Stimulated activated naive CD8-positive, alpha-beta T cell treated with anti-CD3 and anti-CD28 coated beads, Interleukin-15, amount 100 ng/mL, for 72 hours (primary cell): ENCODE data around the gene DGAT2.
"Not testable (repeated sequence)": the region's sequence is repeated elsewhere in the genome, so short reads cannot be mapped to it uniquely, and the experiment has no call there.

Experiments
- ATAC-seq: fragments of 150-1000 bp; cut with Tn5 transposase; 2 replicates; pipeline ENCODE4 v1.10.0; 2021; ENCODE audit warnings: mild to moderate bottlenecking, moderate library complexity
- DNase-seq, 2 donors: peaks; one replicate each; pipeline ENCODE4 v3.0.0; 2021 to 2022
- H3K27ac Mint-ChIP-seq, 2 donors: one replicate each; pipeline ENCODE4 v1.8.0; 2022; ENCODE audit warnings: mild to moderate bottlenecking in 2 of 2, mixed read lengths in 2 of 2, moderate library complexity in 2 of 2
- H3K27me3 Mint-ChIP-seq: one replicate; pipeline ENCODE4 v1.8.0; 2022; ENCODE audit warnings: mixed read lengths
- H3K4me1 Mint-ChIP-seq: one replicate; pipeline ENCODE4 v1.8.0; 2022; ENCODE audit warnings: mild to moderate bottlenecking, mixed read lengths
- H3K4me3 Mint-ChIP-seq, 2 donors: one replicate each; pipeline ENCODE4 v1.8.0; 2022; ENCODE audit warnings: mild to moderate bottlenecking in 2 of 2, mixed read lengths in 2 of 2, moderate library complexity in 1 of 2
- H3K9me3 Mint-ChIP-seq, 2 donors: one replicate each; pipeline ENCODE4 v1.8.0; 2022; ENCODE audit warnings: mixed read lengths in 2 of 2

The DGAT2 gene

GRCh38 chr11:75740681-75741080, 27.9 kb upstream of the DGAT2 start:
- no peak for DNase-seq
- Mint-ChIP-seq H3K27ac (no peak overlapping the region), H3K27me3 (peaks cover 33% of the 10 kb centered on the region), H3K4me1 (no peaks in the 10 kb centered on the region), H3K9me3 (no peaks in the 10 kb centered on the region), H3K4me3 (no peak overlapping the region)
- no peak for ATAC-seq

DNA sequence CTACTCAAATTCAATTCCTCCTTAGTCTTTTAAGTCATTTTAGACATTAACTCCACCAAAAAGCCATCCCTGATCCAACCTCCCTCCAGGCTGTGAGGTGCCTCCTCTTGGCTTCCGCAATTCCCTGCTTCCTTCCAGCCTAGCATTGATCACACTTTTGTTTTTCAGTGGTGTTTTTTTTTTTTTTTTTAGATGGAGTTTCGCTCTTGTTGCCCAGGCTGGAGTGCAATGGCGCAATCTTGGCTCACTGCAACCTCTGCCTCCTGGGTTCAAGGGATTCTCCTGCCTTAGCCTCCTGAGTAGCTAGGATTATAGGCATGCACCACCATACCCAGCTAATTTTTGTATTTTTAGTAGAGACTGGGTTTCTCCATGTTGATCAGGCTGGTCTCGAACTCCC, 25.4 kb upstream of the DGAT2 start:
- not testable (repeated sequence) for H3K27ac Mint-ChIP-seq, DNase-seq, ATAC-seq, H3K4me3 Mint-ChIP-seq, H3K4me1 Mint-ChIP-seq, H3K9me3 Mint-ChIP-seq
- peaks cover 27% of the 10 kb centered on the region for H3K27me3 Mint-ChIP-seq

DNA sequence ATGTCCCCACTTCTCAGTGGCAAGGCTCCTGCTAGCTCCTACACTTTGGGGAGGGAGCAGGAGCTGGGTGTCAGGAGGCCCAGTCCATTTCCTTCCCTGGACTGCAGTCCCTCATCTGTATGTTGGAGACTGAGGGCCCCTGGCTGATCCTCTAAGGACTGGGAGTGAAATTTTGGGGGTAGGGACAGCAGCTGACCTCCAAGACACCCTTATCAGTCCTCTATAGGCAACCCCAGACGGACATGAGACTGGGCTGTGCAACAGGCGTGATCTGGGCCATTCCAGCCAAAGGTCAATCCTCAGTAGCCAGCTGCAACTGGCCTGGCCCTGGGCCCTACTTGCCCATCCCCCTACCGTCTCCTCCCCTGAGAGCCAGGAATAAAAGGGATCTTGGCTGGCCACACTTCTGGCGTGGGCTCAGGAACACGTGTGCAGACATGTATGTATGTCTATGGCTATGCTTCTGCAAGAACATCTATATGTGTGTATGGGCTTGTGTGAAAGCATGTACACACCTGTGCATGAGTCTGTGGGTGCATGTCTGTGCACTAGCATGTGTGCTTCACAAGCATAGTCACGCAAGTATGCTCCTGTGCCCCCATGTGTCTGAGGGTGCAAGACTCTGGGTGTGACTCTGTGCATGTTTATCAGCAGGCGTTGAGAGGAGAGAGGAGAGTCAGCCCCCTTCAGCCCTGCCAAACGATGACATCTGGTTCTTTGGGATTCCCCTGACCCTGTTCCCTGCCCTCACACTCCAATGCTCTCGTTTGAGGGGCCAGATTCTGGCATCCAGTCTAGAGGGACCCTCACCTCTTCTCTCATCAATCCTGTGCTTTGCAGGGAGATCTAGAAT, 24.6 kb upstream of the DGAT2 start:
- Mint-ChIP-seq H3K9me3 (no peaks in the 10 kb centered on the region), H3K4me1 (no peaks in the 10 kb centered on the region), H3K27ac (no peak overlapping the region), H3K4me3 (no peak overlapping the region), H3K27me3 (peaks cover 32% of the 10 kb centered on the region)
- DNase-seq (no peak), ATAC-seq (no peak)

DNA sequence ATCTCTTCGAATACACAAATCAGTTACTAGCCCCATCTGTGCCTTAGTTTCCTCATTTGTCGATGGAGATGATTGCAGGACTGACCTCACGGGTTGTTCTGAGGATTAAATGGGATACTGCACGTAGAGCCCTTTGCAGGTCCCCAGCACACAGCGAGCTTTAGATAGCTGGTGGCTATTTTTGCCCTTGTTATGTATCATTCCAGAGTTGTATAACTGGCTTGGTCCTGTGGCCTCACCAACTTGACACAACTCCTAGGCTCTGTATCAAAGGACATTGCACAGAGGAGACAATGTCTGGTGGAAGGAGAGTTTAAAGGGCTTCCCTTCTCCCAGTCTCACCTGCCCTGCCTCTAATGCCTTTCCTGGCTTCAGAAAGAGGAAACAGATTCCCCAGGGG, 22.8 kb upstream of the DGAT2 start:
- H3K9me3 Mint-ChIP-seq: no peaks in the 10 kb centered on the region
- no peak overlapping the region for H3K4me3 Mint-ChIP-seq
- no peaks in the 10 kb centered on the region for H3K4me1 Mint-ChIP-seq
- no peak for ATAC-seq
- H3K27ac Mint-ChIP-seq: no peak overlapping the region
- H3K27me3 Mint-ChIP-seq: peaks cover 32% of the 10 kb centered on the region
- no peak for DNase-seq

DNA sequence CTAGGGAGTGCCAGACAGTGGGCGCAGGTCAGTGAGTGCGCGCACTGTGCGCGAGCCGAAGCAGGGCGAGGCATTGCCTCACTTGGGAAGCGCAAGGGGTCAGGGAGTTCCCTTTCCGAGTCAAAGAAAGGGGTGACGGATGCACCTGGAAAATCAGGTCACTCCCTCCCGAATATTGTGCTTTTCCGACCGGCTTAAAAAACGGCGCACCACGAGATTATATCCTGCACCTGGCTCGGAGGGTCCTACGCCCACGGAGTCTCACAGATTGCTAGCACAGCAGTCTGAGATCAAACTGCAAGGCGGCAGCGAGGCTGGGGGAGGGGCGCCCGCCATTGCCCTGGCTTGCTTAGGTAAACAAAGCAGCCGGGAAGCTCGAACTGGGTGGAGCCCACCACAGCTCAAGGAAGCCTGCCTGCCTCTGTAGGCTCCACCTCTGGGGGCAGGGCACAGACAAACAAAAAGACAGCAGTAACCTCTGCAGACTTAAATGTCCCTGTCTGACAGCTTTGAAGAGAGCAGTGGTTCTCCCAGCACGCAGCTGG, 19.8 kb upstream of the DGAT2 start:
- not testable (repeated sequence) for H3K27ac Mint-ChIP-seq, DNase-seq, H3K4me3 Mint-ChIP-seq, H3K4me1 Mint-ChIP-seq, H3K9me3 Mint-ChIP-seq, ATAC-seq
- peaks cover 22% of the 10 kb centered on the region for H3K27me3 Mint-ChIP-seq

GRCh38 chr11:75754933-75755332, 13.6 kb upstream of the DGAT2 start:
- DNase-seq, ATAC-seq, H3K4me3 Mint-ChIP-seq, H3K4me1 Mint-ChIP-seq, H3K27ac Mint-ChIP-seq, H3K27me3 Mint-ChIP-seq, H3K9me3 Mint-ChIP-seq: not testable (repeated sequence)

DNA sequence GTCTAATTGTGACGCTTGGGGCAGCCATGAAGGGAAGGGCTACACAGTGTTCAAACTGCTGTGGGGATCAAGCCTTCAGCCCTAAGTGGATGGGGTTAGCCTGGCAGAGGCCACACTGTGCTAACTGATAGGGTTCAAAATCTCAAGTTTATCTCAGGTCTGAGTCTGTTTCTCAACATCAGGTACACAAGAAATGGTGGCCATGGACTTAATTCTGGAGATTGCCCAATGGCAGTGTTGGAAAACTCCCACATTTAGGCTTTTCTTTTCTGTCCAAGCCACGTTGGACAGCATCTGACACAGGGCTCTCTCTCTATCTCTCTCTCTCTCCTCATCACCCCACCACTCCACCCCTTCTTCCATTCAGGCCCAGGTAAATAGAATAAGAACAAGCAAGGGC, 10.9 kb upstream of the DGAT2 start:
- no peak overlapping the region for H3K27ac Mint-ChIP-seq
- H3K9me3 Mint-ChIP-seq: no peaks in the 10 kb centered on the region
- H3K27me3 Mint-ChIP-seq: no peaks in the 10 kb centered on the region
- no peak for DNase-seq
- H3K4me1 Mint-ChIP-seq: no peaks in the 10 kb centered on the region
- H3K4me3 Mint-ChIP-seq: no peak overlapping the region
- no peak for ATAC-seq

DNA sequence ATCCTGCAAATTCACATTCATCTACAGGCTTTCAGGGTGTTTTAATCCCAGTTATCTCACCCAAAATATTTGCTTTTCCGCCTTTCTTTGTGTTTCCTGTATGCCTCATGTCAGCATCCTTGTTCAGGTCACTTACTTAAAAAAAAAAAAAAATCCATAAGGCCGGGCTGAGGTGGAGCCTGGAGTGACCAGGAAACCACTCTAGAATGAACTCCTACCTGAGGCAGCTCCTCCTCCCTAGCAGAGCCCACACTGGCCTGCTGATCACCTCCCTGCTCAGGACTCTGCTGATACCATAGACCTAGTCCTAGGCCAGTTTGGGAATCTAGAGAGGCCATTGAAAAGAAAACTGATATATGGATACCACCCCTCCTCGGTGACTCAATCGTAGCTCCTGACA, 8.7 kb upstream of the DGAT2 start:
- no peak for DNase-seq
- ATAC-seq: no peak
- Mint-ChIP-seq H3K27me3 (no peaks in the 10 kb centered on the region), H3K4me3 (no peak overlapping the region), H3K4me1 (no peaks in the 10 kb centered on the region), H3K27ac (no peak overlapping the region), H3K9me3 (no peaks in the 10 kb centered on the region)

GRCh38 chr11:75760243-75760642, 8.3 kb upstream of the DGAT2 start:
- no peak overlapping the region for H3K27ac Mint-ChIP-seq
- H3K4me3 Mint-ChIP-seq: no peak overlapping the region
- DNase-seq (no peak), ATAC-seq (no peak)
- H3K9me3 Mint-ChIP-seq: no peaks in the 10 kb centered on the region
- no peaks in the 10 kb centered on the region for H3K27me3 Mint-ChIP-seq
- H3K4me1 Mint-ChIP-seq: no peaks in the 10 kb centered on the region

DNA sequence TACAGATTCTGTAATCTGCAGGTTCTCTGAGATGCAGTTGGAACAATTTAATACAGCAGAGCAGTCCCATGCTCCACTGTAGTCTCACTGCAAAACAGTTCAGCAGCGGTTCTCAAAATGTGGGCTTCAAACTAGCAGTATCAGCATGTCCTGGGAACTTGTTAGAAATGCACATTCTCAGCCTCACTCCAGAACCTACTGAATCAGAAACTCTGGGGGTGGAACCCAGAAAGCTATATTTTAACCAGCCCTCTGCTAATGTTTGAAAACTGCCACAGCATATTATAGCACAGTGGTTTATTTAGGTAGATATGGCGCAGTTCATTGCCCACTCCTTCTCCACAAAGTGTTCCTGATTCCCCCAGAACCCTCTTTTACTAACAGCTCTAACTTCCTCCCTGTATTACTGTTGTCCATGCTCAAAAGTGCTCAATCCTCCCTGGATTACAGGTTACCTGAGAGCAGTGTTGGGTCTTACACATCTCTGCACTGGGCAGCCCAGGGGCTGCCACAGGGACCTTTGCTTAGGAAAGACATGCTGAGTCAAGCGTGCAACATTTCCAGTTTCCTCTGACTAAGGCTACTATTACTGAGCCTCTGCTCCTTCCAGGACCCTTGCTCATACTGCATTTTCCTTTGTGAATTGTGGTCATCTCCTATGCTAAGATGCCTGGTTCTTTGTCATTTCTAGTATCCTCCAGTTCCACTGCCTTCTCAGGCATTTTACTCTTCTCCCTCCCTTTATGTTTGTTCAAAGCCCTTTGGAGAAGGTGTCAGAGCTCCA, 7.7 kb upstream of the DGAT2 start:
- no peaks in the 10 kb centered on the region for H3K27me3 Mint-ChIP-seq
- no peaks in the 10 kb centered on the region for H3K9me3 Mint-ChIP-seq
- H3K4me3 Mint-ChIP-seq: no peak overlapping the region
- DNase-seq (no peak), ATAC-seq (no peak)
- H3K4me1 Mint-ChIP-seq: no peaks in the 10 kb centered on the region
- H3K27ac Mint-ChIP-seq: peak overlapping the region in 1 of 2 donors; percentile 58

- DNase-seq (no peak), ATAC-seq (no peak)
- Mint-ChIP-seq H3K9me3 (no peaks in the 10 kb centered on the region), H3K4me1 (peaks cover 8% of the 10 kb centered on the region), H3K4me3 (no peak overlapping the region), H3K27me3 (no peaks in the 10 kb centered on the region), H3K27ac (peak overlapping the region in 1 of 2 donors; percentile 49)
These were observed 6.4 kb upstream of the DGAT2 start for GRCh38 chr11:75762158-75762557.

DNA sequence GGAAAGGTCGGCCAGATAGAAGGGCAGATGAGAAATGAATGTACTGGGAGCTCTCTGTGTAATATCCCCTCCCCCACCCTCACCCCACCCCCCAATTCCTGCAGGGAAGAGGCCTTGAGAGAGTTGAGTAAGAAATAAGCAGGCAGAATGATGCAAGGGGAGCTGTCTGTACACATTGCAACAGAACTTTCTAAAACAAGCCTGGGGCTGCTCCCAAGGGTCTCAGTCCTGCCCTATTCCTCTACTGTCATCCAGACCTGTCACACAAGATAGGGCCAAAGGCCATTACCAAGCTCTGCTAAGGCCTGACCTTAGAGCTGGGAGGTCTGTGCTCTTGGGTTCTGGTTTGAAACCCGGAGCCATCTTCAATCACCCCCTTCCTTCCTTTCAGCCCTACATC, 5.7 kb upstream of the DGAT2 start:
- peaks cover 6% of the 10 kb centered on the region for H3K27me3 Mint-ChIP-seq
- H3K9me3 Mint-ChIP-seq: no peaks in the 10 kb centered on the region
- H3K27ac Mint-ChIP-seq: no peak overlapping the region
- ATAC-seq (no peak), DNase-seq (no peak)
- peaks cover 15% of the 10 kb centered on the region for H3K4me1 Mint-ChIP-seq
- no peak overlapping the region for H3K4me3 Mint-ChIP-seq

DNA sequence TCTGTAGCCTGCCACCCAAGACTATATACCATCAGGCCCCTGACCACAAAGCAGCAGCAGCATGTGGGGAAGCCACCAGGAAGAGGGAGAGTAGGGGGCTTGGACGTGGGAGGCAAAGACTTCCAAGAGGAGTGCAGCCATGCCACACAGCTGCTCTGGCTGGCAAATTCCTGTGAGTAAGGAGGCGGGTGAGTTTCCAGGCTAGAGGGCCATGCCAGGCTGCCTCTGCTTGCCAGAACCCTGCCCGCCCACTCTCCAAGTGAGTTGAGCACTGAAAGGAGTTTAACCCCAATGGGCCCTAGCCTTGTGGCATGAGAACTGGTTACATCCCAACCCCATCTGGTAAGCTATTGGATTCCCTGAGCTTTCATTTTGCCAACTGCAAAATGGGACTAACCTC, 4.7 kb upstream of the DGAT2 start:
- Mint-ChIP-seq H3K27ac (no peak overlapping the region), H3K9me3 (no peaks in the 10 kb centered on the region), H3K27me3 (peaks cover 8% of the 10 kb centered on the region), H3K4me1 (peaks cover 22% of the 10 kb centered on the region), H3K4me3 (no peak overlapping the region)
- DNase-seq (no peak), ATAC-seq (no peak)

- Mint-ChIP-seq H3K27ac (no peak overlapping the region), H3K9me3 (no peaks in the 10 kb centered on the region), H3K27me3 (peaks cover 20% of the 10 kb centered on the region), H3K4me1 (peaks cover 28% of the 10 kb centered on the region), H3K4me3 (no peak overlapping the region)
- ATAC-seq (no peak), DNase-seq (no peak)
These were observed 3.5 kb upstream of the DGAT2 start for GRCh38 chr11:75765116-75765515.

- peaks cover 28% of the 10 kb centered on the region for H3K4me1 Mint-ChIP-seq
- H3K9me3 Mint-ChIP-seq: no peaks in the 10 kb centered on the region
- DNase-seq (no peak), ATAC-seq (no peak)
- H3K27ac Mint-ChIP-seq: no peak overlapping the region
- H3K27me3 Mint-ChIP-seq: peaks cover 32% of the 10 kb centered on the region
- no peak overlapping the region for H3K4me3 Mint-ChIP-seq
These were observed 1.9 kb upstream of the DGAT2 start for GRCh38 chr11:75766443-75767227.
